ENCODE results near the gene IKBKE.

Gene IKBKE

DNA sequence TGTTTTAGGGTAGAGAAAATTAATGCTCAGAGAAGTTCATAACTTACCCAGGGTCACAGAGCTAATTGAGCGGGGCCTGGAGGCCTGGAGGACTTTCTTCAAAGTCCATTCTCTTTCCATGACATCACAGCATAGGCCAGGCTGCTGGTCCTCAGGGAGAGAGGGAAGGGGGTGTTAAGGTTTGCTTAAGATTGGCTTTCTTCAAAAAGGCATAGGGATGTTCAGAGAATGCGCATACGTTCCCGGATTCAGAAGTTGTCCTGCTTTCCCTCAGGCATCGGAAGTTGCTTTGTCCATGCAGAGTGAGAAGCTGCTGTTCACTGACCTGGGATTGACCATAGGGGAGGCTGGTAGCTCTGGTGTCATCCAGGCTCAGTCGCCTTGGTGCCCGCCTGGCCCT is 62.1 kb downstream of the IKBKE start:
- TF ChIP-seq, protein P1, sequence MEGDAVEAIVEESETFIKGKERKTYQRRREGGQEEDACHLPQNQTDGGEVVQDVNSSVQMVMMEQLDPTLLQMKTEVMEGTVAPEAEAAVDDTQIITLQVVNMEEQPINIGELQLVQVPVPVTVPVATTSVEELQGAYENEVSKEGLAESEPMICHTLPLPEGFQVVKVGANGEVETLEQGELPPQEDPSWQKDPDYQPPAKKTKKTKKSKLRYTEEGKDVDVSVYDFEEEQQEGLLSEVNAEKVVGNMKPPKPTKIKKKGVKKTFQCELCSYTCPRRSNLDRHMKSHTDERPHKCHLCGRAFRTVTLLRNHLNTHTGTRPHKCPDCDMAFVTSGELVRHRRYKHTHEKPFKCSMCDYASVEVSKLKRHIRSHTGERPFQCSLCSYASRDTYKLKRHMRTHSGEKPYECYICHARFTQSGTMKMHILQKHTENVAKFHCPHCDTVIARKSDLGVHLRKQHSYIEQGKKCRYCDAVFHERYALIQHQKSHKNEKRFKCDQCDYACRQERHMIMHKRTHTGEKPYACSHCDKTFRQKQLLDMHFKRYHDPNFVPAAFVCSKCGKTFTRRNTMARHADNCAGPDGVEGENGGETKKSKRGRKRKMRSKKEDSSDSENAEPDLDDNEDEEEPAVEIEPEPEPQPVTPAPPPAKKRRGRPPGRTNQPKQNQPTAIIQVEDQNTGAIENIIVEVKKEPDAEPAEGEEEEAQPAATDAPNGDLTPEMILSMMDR (IDR thresholded peaks at IDR 0.05): no peak

DNA sequence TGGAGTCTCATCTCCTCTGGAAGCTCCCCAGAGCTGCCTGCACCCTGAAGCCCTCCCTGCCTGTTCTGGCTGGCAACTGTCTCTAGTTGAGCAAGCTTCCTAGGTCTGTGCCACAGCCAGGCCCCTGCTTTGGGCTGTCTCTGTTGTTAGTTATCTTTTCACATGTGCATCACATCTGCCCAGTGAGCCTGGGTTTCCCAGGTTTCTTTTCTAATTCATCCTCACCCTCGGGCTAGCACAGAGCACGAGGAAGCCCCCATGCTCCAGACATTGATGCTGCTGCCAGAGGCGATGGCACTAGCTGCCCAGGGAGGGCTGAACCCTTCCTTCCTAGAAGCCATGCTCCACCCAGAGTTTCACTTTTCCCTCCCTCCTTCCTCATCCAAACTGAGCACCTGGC is 64.3 kb downstream of the IKBKE start:
- TF ChIP-seq, protein P1 (IDR thresholded peaks at IDR 0.05): no peak

GRCh38 chr1:206535853-206536188 is 65.5 kb downstream of the IKBKE start:
- TF ChIP-seq, protein P1 (IDR thresholded peaks at IDR 0.05): no peak

DNA sequence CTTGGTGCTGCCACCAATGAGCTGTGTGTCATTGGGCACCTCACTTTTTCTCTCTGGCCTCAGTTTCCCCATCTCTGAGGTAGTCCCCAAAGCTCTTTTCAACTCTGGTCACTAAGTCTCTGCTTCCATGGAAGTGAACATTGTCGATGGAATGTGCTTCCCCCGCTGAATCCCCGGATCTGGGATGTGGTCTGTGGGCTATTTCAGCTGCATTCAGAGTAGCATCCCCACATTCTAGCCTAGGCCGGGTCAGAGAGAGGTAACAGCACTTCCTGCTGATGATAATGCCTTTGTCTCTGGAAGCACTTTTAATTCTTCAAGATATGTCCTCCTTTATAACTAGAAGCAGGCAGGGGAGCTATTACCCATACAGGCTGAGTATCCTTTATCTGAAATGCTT is 66.9 kb downstream of the IKBKE start:
- TF ChIP-seq, protein P1 (IDR thresholded peaks at IDR 0.05): no peak

DNA sequence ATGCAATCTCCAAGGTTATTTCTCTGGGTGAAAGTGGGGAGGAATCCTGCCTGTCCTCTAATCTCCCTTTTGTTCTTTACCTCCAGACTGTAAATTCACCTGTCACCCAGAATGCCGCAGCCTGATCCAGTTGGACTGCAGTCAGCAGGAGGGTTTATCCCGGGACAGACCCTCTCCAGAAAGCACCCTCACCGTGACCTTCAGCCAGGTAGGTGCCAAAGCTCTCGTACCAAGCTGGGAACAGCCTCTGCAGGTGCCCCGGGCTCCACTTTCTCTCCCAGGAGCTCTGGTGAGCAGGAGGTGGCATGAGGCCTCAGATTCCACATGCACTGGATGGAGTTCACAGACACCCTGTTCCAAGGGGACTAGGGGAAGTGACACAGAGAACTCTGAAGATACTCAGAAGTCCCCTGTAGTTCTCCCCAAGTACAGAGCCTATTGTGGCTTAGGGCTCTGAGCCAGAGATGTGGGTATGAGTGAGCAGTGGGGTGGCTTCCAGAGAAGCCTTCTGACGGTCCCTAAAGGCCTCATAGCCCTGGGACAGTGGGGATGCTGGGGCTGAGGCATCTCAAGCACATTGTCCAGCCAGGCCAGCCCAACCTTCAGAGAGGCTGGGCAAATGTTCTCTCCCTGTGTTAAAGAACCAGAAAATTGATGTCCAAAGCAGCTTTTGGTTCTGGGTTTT is 68.0 kb downstream of the IKBKE start:
- TF ChIP-seq, protein P1 (IDR thresholded peaks at IDR 0.05): no peak

GRCh38 chr1:206538901-206539640 is 68.8 kb downstream of the IKBKE start:
- TF ChIP-seq, protein P1 (IDR thresholded peaks at IDR 0.05): no peak

DNA sequence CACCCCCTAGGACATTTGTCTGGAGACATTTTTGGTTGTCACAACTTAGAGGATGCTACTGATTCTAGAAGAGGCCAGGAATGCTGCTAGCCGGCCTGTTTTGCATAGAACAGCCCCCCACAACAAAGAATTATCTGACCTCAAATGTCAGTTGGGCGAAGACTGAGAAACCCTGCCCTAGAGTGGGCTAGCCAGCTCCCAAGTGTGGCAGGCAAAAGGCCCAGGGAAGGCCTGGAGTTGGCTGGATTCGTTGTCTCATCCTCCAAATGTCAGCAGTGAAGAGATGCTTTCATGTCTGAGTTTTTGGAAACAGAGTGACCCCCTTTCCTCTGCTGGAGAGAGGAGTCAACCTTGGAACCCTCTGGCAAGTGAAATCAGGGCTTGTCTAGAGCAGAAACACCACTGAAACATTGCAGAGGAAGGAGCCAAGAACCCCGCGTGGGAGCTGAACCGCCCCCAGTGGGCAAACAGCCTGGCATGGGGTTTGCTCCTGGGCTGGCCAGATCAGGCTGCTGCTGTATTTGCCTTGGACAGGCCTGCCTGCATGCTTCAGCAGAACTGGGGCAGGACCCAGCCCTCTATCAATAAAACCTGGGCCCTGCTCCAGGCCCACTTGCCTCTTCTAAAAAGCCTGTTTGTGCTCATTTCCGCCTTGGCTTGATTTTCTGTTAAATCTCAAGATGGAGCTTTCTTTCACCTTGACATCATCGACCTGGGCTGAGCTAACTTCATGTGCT is 69.9 kb downstream of the IKBKE start:
- TF ChIP-seq, protein P1 (IDR thresholded peaks at IDR 0.05): no peak

All from LNCAP (cell line).